Keratinocyte (primary cell): ENCODE data around the gene GDNF.

Experiments
- EZH2 ChIP-seq: IDR thresholded peaks from one replicate; pipeline ENCODE4 v1.6.1; 2012; ENCODE audit warnings: inconsistent platforms, mild to moderate bottlenecking, low read length, moderate library complexity
- TF ChIP-seq, protein P1 (sequence below), 3 experiments: IDR thresholded peaks in 1 of 3; conservative IDR thresholded peaks in 1 of 3; optimal IDR thresholded peaks in 1 of 3; 2 replicates in 2 of 3; 3 replicates in 1 of 3; pipeline versions ENCODE3 to v1.5.1; 2011; ENCODE audit warnings: low read length in 3 of 3, mild to moderate bottlenecking in 3 of 3, moderate library complexity in 2 of 3, control low read depth in 1 of 3, inconsistent platforms in 1 of 3; ENCODE audit not compliant: insufficient read depth in 2 of 3; ENCODE audit errors: extremely low read depth in 1 of 3

DNA sequence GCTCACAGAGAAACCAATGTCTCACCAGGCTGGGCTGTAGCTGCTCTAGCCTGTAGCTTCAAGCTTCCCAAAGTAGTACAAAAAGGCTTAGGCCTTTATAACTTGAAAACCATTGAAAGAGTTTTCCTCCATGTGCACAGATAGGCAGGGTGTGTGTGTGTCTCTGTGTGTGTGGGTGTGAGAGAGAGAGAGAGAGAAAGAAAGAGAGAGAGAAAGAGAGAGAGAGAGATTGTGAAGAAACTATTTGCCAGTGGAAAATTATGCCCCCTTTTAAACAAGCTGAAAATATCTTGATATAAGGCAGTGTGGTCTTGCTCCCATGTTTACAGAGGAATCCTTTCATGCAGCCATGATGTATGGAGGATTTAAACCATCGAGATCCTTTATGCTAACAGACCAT is 17.9 kb upstream of the GDNF start:
- TF ChIP-seq, protein P1, sequence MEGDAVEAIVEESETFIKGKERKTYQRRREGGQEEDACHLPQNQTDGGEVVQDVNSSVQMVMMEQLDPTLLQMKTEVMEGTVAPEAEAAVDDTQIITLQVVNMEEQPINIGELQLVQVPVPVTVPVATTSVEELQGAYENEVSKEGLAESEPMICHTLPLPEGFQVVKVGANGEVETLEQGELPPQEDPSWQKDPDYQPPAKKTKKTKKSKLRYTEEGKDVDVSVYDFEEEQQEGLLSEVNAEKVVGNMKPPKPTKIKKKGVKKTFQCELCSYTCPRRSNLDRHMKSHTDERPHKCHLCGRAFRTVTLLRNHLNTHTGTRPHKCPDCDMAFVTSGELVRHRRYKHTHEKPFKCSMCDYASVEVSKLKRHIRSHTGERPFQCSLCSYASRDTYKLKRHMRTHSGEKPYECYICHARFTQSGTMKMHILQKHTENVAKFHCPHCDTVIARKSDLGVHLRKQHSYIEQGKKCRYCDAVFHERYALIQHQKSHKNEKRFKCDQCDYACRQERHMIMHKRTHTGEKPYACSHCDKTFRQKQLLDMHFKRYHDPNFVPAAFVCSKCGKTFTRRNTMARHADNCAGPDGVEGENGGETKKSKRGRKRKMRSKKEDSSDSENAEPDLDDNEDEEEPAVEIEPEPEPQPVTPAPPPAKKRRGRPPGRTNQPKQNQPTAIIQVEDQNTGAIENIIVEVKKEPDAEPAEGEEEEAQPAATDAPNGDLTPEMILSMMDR (optimal IDR thresholded peaks at IDR 0.05 in 1 of 3, IDR thresholded peaks at IDR 0.05 in 1 of 3, conservative IDR thresholded peaks at IDR 0.05 in 1 of 3; ENCODE audit: extremely low read depth in 1 of 3, insufficient read depth in 2 of 3, low read length in 3 of 3): no peak
- no peak for TF ChIP-seq EZH2
